ENCODE measurements around the gene GGT7.
"Not testable (repeated sequence)": the region's sequence is repeated elsewhere in the genome, so short reads cannot be mapped to it uniquely, and the experiment has no call there.

GGT7 gene

DNA sequence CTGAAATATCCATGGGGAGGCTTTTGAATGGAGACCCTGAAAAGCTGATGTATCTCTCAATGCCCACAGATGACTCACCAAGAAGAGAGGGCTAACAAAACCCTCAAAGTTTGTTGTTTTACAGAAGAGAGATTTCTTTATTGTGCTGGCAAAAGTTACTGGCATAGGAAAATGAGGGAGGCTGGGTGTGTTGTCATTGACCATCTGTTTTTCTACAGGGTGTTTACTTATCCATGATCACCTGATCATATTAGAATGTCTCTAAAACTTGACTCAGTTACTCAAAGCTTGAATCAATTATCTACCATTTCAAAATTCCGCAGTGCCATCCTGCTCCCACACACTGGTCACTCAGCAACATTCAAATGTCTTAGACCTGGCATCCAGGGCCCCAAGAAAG, 57.0 kb downstream of the GGT7 start:
- H3K36me3 ChIP-seq (ENCODE audit: control insufficient read depth, insufficient read depth, low read length), result no peaks in the 10 kb centered on the region
- H3K9ac ChIP-seq (ENCODE audit: low read depth, low read length), result no peak overlapping the region
- H3K9me3 ChIP-seq (ENCODE audit: control insufficient read depth, insufficient read depth, low read length), result no peaks in the 10 kb centered on the region
- no peaks in the 10 kb centered on the region for H3K27me3 ChIP-seq (ENCODE audit: control insufficient read depth, insufficient read depth, low read length)
- peaks cover 9% of the 10 kb centered on the region for H3K4me1 ChIP-seq (ENCODE audit: control insufficient read depth, insufficient read depth, low read length)
- no peak overlapping the region for H3K4me3 ChIP-seq (ENCODE audit: low read depth, low read length)
- H3K27ac ChIP-seq (ENCODE audit: low read depth, low read length), result no peak overlapping the region

- H3K27ac ChIP-seq (ENCODE audit: low read depth, low read length), result no peak overlapping the region
- H3K4me1 ChIP-seq (ENCODE audit: control insufficient read depth, insufficient read depth, low read length), result no peaks in the 10 kb centered on the region
- no peaks in the 10 kb centered on the region for H3K36me3 ChIP-seq (ENCODE audit: control insufficient read depth, insufficient read depth, low read length)
- no peak overlapping the region for H3K4me3 ChIP-seq (ENCODE audit: low read depth, low read length)
- H3K9me3 ChIP-seq (ENCODE audit: control insufficient read depth, insufficient read depth, low read length), result no peaks in the 10 kb centered on the region
- H3K9ac ChIP-seq (ENCODE audit: low read depth, low read length), result no peak overlapping the region
- H3K27me3 ChIP-seq (ENCODE audit: control insufficient read depth, insufficient read depth, low read length), result no peaks in the 10 kb centered on the region
Measured at GRCh38 chr20:34808583-34808982, 64.1 kb downstream of the GGT7 start.

GRCh38 chr20:34807944-34808465, 64.7 kb downstream of the GGT7 start:
- H3K9ac ChIP-seq (ENCODE audit: low read depth, low read length); H3K9me3 ChIP-seq (ENCODE audit: control insufficient read depth, insufficient read depth, low read length); H3K27me3 ChIP-seq (ENCODE audit: control insufficient read depth, insufficient read depth, low read length); H3K36me3 ChIP-seq (ENCODE audit: control insufficient read depth, insufficient read depth, low read length); H3K4me3 ChIP-seq (ENCODE audit: low read depth, low read length); H3K4me1 ChIP-seq (ENCODE audit: control insufficient read depth, insufficient read depth, low read length); H3K27ac ChIP-seq (ENCODE audit: low read depth, low read length): not testable (repeated sequence)

DNA sequence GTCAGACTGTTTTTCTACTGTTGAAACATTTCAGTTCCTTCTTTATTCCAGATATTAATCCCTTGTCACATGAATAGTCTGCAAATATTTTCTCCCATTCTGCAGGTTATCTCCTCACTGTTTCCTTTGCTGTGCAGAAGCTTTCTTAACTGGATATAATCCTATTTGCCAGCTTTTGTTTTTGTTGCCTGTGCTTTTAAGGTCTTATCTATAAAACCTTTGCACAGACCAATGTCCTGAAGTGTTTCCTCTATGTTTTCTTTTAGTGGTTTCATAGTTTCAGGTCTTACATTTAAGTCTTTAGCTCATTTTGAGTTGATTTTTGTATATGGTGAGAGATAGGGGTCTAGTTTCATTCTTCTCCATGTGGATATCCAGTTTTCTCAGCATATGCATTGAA, 66.4 kb downstream of the GGT7 start:
- Histone ChIP-seq H3K4me1 (ENCODE audit: control insufficient read depth, insufficient read depth, low read length) (no peaks in the 10 kb centered on the region), H3K9me3 (ENCODE audit: control insufficient read depth, insufficient read depth, low read length) (no peaks in the 10 kb centered on the region), H3K36me3 (ENCODE audit: control insufficient read depth, insufficient read depth, low read length) (no peaks in the 10 kb centered on the region), H3K27ac (ENCODE audit: low read depth, low read length) (no peak overlapping the region), H3K27me3 (ENCODE audit: control insufficient read depth, insufficient read depth, low read length) (no peaks in the 10 kb centered on the region), H3K4me3 (ENCODE audit: low read depth, low read length) (no peak overlapping the region), H3K9ac (ENCODE audit: low read depth, low read length) (no peak overlapping the region)

- Histone ChIP-seq H3K36me3 (ENCODE audit: control insufficient read depth, insufficient read depth, low read length) (no peaks in the 10 kb centered on the region), H3K4me1 (ENCODE audit: control insufficient read depth, insufficient read depth, low read length) (0 out of 2 replicates have a peak, but pooled peaks cover 3% of the 10 kb centered on the region)
Measured at GRCh38 chr20:34798871-34799270, 73.8 kb downstream of the GGT7 start.

DNA sequence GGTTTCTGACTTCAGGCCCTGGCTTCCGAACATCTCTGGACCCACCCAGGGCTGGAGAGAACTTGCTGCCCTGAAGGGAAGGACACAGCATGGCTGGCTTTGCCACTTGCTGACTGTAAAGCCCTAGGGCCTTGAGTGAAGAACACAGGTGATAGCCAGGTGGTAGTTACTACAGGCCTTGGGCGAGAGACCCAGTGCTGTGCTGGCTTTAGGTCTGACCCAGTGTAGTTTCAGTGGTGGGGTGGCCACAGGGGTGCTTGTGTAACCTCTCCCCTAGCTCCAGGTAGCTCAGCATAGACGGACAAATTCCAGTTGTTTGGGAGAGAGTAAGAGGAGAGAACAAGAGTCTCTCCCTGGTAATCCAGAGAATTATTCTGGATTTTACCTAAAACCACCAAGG, 74.3 kb downstream of the GGT7 start:
- H3K27me3 ChIP-seq (ENCODE audit: control insufficient read depth, insufficient read depth, low read length), result no peaks in the 10 kb centered on the region
- no peak overlapping the region for H3K4me3 ChIP-seq (ENCODE audit: low read depth, low read length)
- H3K36me3 ChIP-seq (ENCODE audit: control insufficient read depth, insufficient read depth, low read length), result no peaks in the 10 kb centered on the region
- H3K9ac ChIP-seq (ENCODE audit: low read depth, low read length), result no peak overlapping the region
- H3K9me3 ChIP-seq (ENCODE audit: control insufficient read depth, insufficient read depth, low read length), result no peaks in the 10 kb centered on the region
- H3K27ac ChIP-seq (ENCODE audit: low read depth, low read length), result no peak overlapping the region
- 0 out of 2 replicates have a peak, but pooled peaks cover 3% of the 10 kb centered on the region for H3K4me1 ChIP-seq (ENCODE audit: control insufficient read depth, insufficient read depth, low read length)

More at GRCh38 chr20:34798871-34799270, 73.8 kb downstream of the GGT7 start:
- H3K27me3 ChIP-seq (ENCODE audit: control insufficient read depth, insufficient read depth, low read length), result no peaks in the 10 kb centered on the region
- H3K27ac ChIP-seq (ENCODE audit: low read depth, low read length), result no peak overlapping the region
- H3K4me3 ChIP-seq (ENCODE audit: low read depth, low read length), result no peak overlapping the region
- H3K9ac ChIP-seq (ENCODE audit: low read depth, low read length), result no peak overlapping the region
- H3K9me3 ChIP-seq (ENCODE audit: control insufficient read depth, insufficient read depth, low read length), result no peaks in the 10 kb centered on the region

DNA sequence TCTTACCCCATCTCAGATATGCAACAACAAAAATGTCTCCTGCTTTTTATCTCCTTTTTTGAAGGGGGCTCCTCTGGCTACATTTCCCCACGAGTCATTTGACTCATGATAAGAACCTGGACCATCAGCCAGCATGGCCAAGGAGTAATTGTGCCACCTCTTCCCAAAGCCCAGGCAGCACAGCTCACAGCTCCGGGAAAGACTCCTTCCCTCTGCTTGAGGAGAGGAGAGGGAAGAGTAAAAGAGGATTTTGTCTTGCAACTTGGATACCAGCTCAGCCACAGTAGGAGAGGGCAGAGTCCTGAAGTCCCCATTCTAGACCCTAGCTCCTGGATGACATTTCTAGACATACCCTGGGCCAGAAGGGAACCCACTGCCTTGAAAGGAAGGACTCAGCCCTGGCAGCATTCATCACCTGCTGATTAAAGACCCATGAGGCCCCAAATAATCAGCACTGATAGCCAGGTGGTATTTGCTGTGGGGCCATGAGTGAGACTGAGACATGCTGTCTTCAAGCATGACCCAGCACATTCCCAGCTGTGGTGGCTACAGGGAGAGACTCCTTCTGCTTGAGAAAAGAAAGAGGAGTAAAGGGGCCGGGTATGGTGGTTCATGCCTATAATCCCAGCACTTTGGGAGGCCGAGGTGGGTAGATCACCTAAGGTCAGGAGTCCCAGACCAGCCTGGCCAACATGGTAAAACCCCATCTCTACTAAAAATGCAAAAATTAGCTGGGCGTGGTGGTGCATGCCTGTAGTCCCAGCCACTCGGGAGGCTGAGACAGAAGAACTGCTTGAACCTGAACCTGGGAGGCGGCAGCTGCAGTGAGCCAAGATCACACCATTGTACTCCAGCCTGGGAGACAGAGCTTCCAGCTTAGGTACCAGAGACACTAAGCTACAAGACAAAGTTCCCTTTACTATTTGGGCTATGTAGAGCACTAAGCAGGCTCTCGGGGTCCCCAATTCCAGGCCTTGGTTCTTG, 75.4 kb downstream of the GGT7 start:
- no peak overlapping the region for H3K9ac ChIP-seq (ENCODE audit: low read depth, low read length)
- 0 out of 2 replicates have a peak, but pooled peaks cover 3% of the 10 kb centered on the region for H3K4me1 ChIP-seq (ENCODE audit: control insufficient read depth, insufficient read depth, low read length)
- no peaks in the 10 kb centered on the region for H3K27me3 ChIP-seq (ENCODE audit: control insufficient read depth, insufficient read depth, low read length)
- no peaks in the 10 kb centered on the region for H3K9me3 ChIP-seq (ENCODE audit: control insufficient read depth, insufficient read depth, low read length)
- no peaks in the 10 kb centered on the region for H3K36me3 ChIP-seq (ENCODE audit: control insufficient read depth, insufficient read depth, low read length)
- no peak overlapping the region for H3K4me3 ChIP-seq (ENCODE audit: low read depth, low read length)
- no peak overlapping the region for H3K27ac ChIP-seq (ENCODE audit: low read depth, low read length)

Measured in HUES48 (cell line).